ENCODE measurements around the gene PARL. TPM values are rescaled to one million over a fixed set of nuclear protein-coding genes. Genes with fewer than 3 reads are reported as not detected.

The PARL gene
- total and polyA plus RNA-seq, 9 of the 15 experiments (the other 6 are each of a cell fraction or from before 2014, with no cell fraction given), result 39.5 to 82.4 (median 57.4) TPM

GRCh38 chr3:183884427-183885296 lies at the start of gene PARL (continued):
- no peak for TF ChIP-seq IRF1 (CRISPR knock-in tag; IDR thresholded peaks at IDR 0.05; ENCODE audit: borderline replicate concordance)
- TF ChIP-seq GATAD2B (IDR thresholded peaks at IDR 0.05; ENCODE audit: borderline replicate concordance), result peak; percentile 79; the same call in 1 of the 2 replicates
- peak in 1 of 2 experiments; percentile 83; a peak in 1 of 3 replicates for TF ChIP-seq CBX3 (IDR thresholded peaks at IDR 0.05; ENCODE audit: borderline replicate concordance in 1 of 2, low read length in 2 of 2)
- TF ChIP-seq PKNOX1 (IDR thresholded peaks at IDR 0.05), result no peak; the same call in 1 of the 2 replicates
- no peak for TF ChIP-seq E4F1 (CRISPR knock-in tag; IDR thresholded peaks at IDR 0.05; ENCODE audit: borderline replicate concordance)
- TF ChIP-seq FOXJ2 (tag; IDR thresholded peaks at IDR 0.05), result no peak
- TF ChIP-seq ARID3A (IDR thresholded peaks at IDR 0.05; ENCODE audit: borderline replicate concordance, low read depth, low read length), result no peak
- no peak for TF ChIP-seq ZBTB5 (IDR thresholded peaks at IDR 0.05)
- 0 out of 2 replicates have a peak, but pooled peaks have one; percentile 6 for TF ChIP-seq ZNF24 (IDR thresholded peaks at IDR 0.05)
- peak; percentile 78 for TF ChIP-seq SMC3 (conservative IDR thresholded peaks at IDR 0.05; ENCODE audit: insufficient read depth, low read depth, low read length)
- TF ChIP-seq ZNF449 (CRISPR knock-in tag; IDR thresholded peaks at IDR 0.05), result no peak
- TF ChIP-seq UBTF (IDR thresholded peaks at IDR 0.05; ENCODE audit: borderline replicate concordance in 1 of 2, low read depth in 2 of 2, low read length in 2 of 2), result peak in 1 of 2 experiments; percentile 77; a peak in 2 of 4 replicates
